HG03175 (cell line): ENCODE data around the gene PCDHGA6.
"Not testable (repeated sequence)": the region's sequence is repeated elsewhere in the genome, so short reads cannot be mapped to it uniquely, and the experiment has no call there.

ENCODE experiments used
- ATAC-seq: cut with Tn5 transposase; IDR thresholded peaks from one replicate; pipeline ENCODE4 v1.9.1; 2021; ENCODE audit warnings: mild to moderate bottlenecking, moderate library complexity; ENCODE audit not compliant: unreplicated experiment

Gene PCDHGA6

DNA sequence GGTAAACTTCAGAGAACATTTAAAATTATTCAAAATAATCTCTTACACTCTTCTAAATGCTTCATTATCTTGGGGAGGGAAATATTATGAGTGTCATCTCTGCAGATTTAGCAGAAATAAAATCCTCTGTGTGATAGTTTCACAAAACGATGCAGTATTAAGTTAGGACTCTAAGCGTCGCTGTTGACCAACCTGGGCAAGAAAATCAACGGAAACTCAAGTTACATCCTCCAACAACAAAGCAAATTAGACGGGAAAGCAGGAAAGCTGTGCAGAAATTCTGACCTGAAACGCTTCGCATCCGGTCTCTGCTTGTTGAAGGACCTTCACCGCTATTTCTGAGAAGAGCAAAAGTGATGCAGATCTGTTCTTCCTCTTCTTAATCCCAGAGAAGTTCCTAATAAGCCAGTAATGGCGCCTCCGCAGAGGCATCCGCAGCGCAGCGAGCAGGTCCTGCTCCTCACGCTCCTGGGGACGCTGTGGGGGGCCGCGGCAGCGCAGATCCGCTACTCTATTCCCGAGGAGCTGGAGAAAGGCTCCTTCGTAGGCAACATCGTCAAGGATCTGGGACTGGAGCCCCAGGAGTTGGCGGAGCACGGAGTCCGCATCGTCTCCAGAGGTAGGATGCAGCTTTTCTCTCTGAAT is at the start of gene PCDHGA6:
Gene PCDHGA6, plus strand, starts transcription at position 219 of the 645 bp plus-strand sequence. Its CDS starts 193 bp downstream, at position 412.
- no peak for ATAC-seq

DNA sequence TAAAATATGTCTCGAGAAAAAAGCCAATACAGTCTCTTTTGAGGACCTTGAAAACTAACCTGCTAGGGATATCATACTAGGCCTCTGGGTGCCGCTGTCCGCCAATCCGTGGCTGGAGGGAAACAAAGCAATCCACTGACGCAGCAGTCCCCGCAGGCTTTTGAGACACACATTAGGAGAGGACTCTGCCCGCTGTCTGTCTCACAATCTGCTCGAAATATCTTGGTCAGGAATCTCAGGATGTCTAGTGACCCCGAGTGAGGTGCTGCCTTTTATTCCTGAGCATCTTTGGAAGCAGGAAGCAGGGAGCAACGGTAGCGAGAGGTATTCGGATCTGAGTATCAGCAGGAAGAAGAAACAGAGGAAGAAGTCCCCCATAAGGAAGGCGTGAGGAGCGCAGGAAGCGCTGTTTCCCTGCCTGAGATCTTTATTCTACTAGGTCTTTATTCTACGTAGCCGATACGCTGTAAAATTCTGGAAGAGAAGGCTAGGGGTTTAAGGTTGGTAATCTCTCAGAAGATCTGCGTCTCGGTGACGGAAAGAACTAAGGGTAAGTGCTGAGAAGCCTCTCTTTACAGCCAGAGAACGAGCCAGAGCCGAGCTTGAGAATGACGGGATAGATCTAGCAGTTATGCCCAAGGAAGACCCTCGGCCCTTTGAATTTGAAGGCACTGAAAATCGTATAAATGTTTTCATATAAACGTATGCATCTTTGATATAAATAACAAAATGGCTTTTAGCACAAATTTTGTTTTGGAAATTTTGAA is 47.4 kb upstream of the PCDHGA6 start:
- peak; percentile 80 for ATAC-seq

DNA sequence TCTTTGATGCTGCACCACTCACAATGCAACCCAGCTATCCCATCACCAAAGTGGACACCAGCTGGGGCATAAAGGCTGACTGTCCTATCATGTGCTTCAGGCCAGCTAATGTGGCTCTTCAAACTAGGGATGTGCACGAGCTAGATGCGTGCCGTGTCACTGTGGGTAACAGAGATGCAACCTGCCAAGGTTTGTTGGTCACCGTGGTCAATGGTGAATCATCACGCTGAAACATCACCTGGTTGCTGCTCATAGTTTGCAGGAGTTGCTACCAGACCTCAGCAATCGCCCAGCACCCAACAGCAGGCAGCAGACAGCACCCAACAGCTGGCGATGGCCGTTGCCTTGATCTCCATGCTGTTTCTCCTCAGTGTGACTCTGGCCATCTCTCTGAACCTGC is 45.5 kb upstream of the PCDHGA6 start:
- no peak for ATAC-seq

DNA sequence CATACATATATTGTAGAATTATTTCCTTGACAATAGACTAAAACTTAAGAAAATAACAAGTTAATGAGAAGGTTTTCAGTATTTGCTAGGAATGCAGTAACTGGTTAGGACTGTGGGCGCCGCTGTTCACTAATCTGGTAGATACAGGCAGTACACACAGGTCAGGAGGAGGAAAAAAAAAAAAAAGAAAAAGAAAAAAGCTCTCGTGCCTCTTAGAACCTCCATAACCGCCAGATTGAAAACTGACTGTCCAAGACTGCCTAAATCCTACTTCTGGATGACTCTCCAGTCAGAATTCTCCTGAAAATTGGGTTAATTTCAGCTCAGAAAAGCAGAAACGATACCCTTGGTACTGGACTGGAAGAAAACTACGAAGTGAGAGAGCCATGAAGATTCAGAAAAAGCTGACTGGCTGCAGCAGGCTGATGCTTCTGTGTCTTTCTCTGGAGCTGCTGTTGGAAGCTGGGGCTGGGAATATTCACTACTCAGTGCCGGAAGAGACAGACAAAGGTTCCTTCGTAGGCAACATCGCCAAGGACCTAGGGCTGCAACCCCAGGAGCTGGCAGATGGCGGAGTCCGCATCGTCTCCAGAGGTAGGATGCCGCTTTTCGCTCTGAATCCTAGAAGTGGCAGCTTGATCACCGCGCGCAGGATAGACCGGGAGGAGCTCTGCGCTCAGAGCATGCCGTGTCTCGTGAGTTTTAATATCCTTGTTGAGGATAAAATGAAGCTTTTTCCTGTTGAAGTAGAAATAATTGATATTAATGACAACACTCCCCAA is 43.2 kb upstream of the PCDHGA6 start, which contains the start of gene PCDHGA1:
Gene PCDHGA1, plus strand, starts transcription at position 216 of the 782 bp plus-strand sequence.
- no peak for ATAC-seq

DNA sequence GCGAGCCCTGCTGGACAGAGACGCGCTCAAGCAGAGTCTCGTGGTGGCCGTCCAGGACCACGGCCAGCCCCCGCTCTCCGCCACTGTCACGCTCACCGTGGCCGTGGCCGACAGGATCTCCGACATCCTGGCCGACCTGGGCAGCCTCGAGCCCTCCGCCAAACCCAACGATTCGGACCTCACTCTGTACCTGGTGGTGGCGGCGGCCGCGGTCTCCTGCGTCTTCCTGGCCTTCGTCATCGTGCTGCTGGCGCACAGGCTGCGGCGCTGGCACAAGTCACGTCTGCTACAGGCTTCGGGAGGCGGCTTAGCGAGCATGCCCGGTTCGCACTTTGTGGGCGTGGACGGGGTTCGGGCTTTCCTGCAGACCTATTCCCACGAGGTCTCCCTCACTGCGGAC is 41.1 kb upstream of the PCDHGA6 start:
- ATAC-seq = not testable (repeated sequence)

DNA sequence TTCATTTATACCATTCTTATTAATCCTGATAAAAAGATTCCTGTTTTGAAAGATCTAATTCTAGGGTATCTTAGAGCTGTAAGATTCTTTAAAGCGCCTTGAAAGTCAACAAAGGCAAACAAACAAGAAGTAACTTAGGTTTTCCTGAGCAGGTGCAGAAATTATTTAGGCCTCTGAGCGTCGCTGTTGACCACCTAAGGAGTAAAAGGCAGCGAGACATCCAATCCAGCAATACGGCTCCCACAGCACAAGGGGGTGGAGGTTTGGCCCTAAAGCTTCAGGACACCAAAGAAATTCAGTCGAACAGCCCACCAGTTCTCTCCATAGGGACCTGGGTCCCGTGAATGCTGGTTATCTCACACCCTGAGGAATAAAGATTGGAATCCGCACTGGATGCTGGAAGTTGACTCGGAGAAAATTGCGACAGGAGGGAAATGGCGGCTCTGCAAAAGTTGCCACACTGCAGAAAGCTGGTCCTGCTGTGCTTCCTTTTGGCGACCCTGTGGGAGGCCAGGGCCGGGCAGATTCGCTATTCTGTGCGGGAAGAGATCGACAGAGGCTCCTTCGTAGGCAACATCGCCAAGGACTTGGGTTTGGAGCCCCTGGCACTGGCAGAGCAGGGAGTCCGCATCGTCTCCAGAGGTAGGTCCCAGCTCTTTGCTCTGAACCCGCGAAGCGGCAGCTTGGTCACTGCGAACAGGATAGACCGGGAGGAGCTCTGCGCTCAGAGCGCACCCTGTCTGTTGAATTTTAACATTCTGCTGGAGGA is 35.0 kb upstream of the PCDHGA6 start, which contains the start of gene PCDHGA2:
Gene PCDHGA2, plus strand, starts transcription at position 223 of the 769 bp plus-strand sequence.
- no peak for ATAC-seq

DNA sequence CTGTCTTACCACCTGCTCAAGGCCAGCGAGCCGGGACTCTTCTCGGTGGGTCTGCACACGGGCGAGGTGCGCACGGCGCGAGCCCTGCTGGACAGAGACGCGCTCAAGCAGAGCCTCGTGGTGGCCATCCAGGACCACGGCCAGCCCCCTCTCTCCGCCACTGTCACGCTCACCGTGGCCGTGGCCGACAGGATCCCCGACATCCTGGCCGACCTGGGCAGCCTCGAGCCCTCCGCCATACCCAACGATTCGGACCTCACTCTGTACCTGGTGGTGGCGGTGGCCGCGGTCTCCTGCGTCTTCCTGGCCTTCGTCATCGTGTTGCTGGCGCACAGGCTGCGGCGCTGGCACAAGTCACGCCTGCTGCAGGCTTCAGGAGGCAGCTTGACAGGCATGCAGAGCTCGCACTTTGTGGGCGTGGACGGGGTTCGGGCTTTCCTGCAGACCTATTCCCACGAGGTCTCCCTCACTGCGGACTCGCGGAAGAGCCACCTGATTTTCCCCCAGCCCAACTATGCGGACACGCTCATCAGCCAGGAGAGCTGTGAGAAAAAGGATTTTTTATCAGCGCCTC is 32.8 kb upstream of the PCDHGA6 start:
- not testable (repeated sequence) for ATAC-seq

DNA sequence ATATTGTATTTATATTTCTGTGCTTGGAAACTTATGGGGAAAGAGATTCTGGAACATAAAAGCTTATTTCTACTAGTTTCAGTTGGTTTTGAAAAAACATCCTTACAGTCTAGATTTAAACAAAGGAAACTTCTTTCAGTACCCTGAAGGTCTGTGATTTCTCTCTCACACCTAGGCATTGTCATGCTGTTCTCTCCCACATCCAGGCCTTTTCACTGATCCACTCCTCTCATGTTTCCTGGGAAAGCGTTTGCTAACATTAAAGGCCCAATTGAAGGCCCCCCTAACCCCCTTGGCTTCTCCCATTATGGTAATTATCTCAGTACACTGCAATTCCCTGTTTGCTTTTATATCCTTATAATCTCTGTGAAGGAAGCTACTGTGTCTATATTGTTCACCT is 30.9 kb upstream of the PCDHGA6 start:
- no peak for ATAC-seq

DNA sequence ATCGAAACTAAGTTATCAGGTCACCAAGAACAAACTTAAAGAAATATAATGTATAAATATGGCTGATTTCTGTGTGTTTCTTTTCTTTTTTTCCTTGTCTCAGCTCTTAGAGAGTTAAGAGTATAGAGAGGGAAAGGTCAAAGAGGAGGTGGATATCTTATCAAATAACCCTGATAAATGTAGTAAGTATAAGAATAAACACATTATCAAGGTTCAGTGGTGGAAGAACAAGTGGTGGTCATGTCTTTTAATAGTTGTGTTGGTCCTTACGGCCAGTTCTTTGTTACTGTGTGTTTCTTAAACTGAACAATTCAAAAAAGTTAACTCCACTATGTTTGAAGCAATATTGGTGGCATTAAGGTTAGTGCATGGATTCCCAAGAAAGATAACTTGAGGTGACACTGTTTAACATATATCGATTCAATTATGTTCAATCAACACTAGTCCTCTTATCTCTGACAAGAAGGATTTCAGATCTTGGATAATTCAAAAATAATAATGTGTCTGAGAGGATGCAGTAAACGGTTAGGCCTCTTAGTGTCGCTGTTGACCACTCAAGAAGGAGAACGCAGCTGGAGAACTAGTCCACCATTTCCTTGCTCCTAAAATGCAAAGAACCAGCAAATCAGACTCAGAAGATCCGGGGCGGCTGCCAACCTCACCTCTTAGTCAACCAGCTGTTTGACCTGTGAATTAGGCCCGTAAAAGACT is 30.3 kb upstream of the PCDHGA6 start, which contains the start of gene PCDHGA3:
Gene PCDHGA3, plus strand, starts transcription at position 588 of the 711 bp plus-strand sequence. CDS start 205 bp downstream, outside the sequence.
- no peak for ATAC-seq

DNA sequence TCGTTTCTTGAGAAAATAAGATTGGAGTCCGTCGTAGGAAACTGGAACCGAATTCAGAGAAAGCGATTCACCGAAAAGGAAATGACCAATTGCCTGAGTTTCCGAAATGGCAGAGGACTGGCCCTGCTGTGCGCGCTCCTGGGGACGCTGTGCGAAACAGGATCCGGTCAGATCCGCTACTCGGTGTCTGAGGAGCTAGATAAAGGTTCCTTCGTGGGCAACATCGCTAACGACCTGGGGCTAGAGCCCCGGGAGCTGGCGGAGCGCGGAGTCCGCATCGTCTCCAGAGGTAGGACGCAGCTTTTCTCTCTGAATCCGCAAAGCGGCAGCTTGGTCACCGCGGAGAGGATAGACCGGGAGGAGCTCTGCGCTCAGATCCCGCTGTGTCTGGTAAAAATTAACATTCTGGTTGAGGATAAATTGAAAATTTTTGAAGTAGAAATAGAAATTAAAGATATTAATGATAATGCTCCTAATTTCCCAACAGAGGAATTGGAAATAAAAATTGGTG is 29.7 kb upstream of the PCDHGA6 start:
- ATAC-seq = no peak

DNA sequence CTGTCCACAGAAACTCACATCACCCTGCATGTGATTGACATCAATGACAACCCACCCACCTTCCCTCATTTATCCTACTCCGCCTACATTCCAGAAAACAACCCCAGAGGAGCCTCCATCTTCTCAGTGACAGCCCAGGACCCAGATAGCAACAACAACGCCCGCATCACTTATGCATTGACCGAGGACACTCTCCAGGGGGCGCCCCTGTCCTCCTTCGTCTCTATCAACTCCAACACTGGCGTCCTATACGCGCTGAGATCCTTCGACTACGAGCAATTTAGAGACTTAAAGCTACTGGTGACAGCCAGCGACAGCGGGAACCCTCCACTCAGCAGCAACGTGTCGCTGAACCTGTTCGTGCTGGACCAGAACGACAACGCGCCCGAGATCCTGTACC is 28.4 kb upstream of the PCDHGA6 start:
- ATAC-seq = no peak

DNA sequence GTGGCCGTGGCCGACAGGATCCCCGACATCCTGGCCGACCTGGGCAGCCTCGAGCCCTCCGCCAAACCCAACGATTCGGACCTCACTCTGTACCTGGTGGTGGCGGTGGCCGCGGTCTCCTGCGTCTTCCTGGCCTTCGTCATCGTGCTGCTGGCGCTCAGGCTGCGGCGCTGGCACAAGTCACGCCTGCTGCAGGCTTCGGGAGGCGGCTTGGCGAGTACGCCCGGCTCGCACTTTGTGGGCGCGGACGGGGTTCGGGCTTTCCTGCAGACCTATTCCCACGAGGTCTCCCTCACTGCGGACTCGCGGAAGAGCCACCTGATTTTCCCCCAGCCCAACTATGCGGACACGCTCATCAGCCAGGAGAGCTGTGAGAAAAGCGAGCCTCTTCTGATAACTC is 27.7 kb upstream of the PCDHGA6 start:
- ATAC-seq = not testable (repeated sequence)

DNA sequence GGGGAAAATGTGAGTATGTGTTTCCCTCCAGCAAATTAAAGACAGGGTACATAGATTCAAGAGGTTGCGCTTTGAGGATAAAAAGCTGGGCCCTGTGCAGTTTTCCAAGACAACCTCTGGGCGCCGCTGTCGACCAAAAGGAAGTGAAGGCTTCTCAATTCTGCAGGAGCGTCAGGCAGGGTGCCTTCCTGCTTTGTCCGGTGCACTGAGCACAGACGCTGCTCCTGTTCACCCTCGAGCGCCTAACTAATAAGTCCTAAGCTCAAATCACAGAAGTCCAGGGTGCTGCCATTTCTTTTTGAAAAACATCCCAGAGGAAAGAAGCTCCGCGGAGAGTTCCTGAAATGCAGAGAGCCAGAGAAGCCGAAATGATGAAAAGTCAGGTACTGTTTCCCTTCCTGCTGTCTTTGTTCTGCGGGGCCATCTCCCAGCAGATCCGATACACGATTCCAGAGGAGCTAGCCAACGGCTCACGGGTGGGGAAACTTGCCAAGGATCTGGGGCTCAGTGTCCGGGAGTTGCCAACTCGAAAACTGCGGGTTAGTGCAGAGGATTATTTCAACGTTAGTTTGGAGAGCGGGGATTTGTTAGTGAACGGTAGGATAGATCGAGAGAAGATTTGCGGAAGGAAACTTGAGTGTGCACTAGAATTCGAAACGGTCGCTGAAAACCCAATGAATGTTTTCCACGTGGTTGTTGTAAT is 23.6 kb upstream of the PCDHGA6 start, which contains the start of gene PCDHGB1:
Gene PCDHGB1, plus strand, starts transcription at position 183 of the 703 bp plus-strand sequence. Its CDS starts 162 bp downstream, at position 345.
- ATAC-seq = peak; percentile 79

DNA sequence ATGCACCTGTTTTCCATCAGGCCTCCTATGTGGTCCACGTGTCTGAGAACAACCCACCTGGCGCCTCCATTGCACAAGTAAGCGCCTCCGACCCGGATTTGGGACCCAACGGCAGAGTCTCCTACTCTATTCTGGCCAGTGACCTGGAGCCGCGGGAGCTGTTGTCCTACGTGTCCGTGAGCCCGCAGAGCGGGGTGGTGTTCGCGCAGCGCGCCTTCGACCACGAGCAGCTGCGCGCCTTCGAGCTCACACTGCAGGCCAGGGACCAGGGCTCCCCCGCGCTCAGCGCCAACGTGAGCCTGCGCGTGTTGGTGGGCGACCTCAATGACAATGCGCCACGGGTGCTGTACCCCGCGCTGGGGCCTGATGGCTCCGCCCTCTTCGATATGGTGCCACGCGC is 22.1 kb upstream of the PCDHGA6 start:
- no peak for ATAC-seq

DNA sequence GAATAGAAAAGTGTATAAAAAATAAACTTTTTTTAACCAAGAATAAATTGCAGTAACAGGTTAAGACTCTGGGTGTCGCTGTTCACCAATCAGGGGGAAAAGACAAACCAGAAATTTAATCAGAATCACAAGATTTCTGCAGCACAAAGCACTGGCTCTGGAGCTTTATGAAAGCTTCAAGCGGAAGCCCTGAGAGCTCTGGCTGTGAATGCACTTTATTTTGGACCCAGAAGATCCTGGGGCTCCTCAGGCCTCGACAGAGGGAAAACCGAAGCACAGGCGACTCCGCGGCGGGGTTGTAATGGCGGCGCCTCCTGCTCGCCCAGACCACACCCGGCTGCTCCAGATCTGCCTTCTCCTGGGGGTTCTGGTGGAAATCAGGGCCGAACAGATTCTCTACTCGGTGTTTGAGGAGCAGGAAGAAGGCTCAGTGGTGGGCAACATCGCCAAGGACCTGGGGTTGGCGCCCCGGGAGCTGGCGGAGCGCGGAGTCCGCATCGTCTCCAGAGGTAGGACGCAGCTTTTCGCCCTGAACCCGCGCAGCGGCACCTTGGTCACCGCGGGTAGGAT is 18.7 kb upstream of the PCDHGA6 start, which contains the start of gene PCDHGA4:
Gene PCDHGA4, plus strand, starts transcription at position 122 of the 570 bp plus-strand sequence. Its CDS starts 87 bp downstream, at position 209.
- no peak for ATAC-seq

DNA sequence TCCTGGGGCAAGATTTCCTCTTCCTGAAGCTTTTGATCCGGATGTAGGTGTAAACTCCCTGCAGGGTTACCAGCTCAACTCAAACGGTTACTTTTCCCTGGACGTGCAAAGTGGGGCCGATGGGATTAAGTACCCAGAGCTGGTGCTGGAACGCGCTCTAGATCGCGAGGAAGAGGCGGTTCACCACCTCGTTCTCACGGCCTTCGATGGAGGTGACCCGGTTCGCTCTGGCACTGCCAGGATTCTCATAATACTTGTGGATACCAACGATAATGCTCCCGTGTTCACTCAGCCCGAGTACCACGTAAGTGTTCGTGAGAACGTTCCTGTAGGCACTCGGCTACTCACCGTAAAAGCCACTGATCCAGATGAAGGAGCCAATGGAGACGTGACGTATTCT is 18.1 kb upstream of the PCDHGA6 start:
- ATAC-seq = no peak

DNA sequence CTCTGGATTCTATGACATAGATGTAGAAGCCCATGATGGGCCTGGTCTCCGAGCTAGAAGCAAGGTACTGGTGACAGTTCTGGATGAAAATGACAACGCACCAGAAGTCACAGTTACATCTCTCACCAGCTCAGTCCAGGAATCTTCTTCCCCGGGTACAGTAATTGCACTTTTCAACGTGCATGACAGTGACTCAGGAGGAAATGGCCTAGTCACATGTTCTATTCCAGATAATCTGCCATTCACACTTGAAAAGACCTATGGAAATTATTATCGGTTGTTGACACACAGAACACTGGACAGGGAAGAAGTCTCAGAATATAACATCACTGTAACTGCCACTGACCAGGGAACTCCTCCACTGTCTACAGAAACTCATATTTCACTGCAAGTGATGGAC is 17.6 kb upstream of the PCDHGA6 start:
- no peak for ATAC-seq

DNA sequence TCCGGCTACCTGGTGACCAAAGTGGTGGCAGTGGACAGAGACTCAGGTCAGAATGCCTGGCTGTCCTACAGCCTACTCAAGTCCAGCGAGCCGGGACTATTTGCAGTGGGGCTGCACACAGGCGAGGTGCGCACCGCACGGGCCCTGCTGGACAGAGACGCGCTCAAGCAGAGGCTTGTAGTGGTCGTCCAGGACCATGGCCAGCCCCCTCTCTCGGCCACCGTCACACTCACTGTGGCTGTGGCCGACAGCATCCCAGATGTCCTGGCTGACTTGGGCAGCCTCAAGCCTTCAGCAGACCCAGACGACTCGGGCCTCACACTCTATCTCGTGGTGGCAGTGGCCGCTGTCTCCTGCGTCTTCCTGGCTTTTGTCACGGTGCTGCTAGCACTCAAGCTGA is 16.7 kb upstream of the PCDHGA6 start:
- no peak for ATAC-seq
